Measurements from ENCODE around the gene ZFP36.

The ZFP36 gene

GRCh38 chr19:39384839-39385568 lies 21.6 kb upstream of the ZFP36 start:
- no peak for DNase-seq

GRCh38 chr19:39385629-39386411 lies 20.8 kb upstream of the ZFP36 start:
- no peak for DNase-seq

DNA sequence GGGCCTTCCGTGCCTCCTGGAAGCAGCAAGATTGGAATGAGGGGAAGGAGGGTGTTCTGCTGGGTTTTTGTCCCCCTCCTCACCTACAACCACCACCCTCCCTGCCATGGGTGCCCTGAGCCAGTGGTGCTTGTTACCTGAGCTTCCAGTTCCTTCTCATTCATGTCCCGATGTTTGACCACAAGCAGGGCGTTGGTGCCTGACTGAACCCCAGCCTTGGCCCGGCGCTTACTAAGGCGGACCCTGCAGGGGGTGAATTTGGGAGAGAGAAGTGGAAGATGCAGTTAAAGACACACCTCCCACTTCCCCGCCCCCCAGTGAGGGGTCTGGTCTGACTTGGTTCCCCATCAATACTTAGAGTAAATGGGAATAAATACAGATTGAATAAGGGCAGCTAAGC lies 20.1 kb upstream of the ZFP36 start:
- DNase-seq, result no peak

DNA sequence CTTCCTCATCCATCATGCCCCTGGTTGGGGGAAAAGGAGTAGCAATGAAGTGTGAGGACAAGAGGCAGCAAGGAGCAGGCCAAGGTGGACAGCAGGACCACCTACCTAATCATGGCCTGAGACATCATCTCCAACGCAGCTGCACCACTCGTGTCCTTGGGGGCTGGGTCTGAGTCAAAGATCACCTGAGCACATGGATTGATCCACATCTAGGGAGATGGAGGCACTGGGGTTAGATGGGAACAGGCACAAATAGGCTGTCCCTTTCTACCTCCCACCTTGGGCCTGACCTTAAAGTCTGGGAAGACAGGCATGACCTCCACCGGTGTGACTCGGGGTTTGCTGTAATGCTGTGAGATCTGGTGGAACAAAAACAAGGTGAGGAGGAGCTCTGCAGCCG lies 18.0 kb upstream of the ZFP36 start:
- DNase-seq, result no peak

DNA sequence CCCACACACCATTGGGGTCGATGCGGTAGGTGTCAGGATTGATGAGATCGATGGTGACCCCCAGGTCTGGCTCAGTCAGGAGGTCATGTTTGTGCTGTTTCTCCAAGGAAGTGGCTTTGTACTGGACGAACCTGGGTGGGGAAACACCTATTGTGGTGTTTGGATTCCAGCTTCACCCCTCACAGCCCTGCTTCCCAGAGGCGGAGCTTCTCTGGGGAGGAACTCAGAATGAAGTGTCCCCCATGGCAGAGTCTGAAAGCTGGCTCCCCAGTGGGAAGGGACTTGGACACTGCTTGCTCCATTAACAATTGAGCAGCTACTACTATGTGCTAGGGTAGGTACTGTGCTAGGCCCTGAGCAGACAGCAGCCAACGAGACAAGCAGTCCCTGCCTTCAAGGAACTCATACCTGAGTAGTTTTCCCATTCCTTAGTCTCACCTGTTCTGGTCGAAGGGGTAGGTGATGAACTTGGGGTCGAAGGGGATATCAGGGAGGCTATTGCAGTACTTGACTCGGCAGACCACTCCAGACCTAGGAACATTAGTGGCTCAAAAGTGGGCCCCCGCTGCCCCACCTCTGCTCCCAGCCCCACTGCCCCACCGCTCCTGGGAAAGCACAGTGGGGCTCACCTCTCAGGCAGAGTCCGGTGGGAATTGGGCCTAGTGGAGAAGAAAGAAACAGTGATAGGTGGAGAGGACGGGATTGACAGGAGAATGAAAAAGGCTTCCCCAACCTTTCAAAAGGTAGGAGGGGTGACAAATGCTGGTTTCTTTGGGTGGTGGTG lies 16.8 kb upstream of the ZFP36 start:
- no peak for DNase-seq

DNA sequence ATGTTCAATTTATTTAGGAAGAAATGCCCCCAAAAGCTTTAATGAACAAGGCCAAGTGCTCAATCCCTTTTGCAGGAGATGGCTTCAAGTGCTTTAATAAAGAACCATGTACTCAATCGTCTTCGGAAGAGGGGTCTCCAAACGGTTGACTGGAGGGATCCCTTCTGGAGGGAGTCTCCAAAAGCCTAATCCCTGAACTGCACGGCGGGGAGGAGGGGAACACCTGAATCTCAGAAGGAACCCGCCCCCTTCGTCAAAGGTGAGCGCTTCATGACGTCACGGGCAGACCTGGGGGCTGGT lies 16.2 kb upstream of the ZFP36 start:
- no peak for DNase-seq

- DNase-seq, result peak; percentile 100
These were observed 15.8 kb upstream of the ZFP36 start, which contains the start of the genes MED29 and PAF1 for GRCh38 chr19:39390751-39391437. Gene MED29 (plus strand): TSS chr19:39391378. CDS start chr19:39391423, 45 bp downstream. Gene PAF1 (minus strand): TSS chr19:39391106. CDS start chr19:39390864, 242 bp downstream.

- DNase-seq, result peak; percentile 82
These were observed 9.0 kb upstream of the ZFP36 start for GRCh38 chr19:39397360-39398296.

- no peak for DNase-seq
These were observed 8.3 kb upstream of the ZFP36 start for GRCh38 chr19:39398297-39398864.

DNA sequence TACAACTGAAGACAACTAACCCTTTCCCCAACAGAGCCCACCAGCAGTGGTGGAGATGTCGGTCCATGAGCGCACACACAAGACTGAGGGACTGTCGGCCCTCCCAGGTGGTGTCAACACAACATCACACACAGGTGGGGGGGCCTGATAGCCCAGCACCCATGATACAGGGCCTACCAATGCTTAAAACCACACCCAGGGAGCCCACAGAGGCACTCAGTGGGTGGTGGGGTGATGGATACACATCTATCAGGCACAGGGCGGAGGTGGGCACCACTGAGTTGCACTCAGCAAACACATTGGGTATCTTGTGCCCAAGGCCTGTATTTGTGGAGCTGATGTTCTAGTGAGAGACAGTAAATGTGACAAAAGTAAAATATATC lies 7.0 kb upstream of the ZFP36 start:
- no peak for DNase-seq

GRCh38 chr19:39400061-39400460 lies 6.6 kb upstream of the ZFP36 start:
- no peak for DNase-seq

- DNase-seq, result no peak
These were observed 5.5 kb upstream of the ZFP36 start for GRCh38 chr19:39401070-39401548.

GRCh38 chr19:39401549-39402345 lies 4.9 kb upstream of the ZFP36 start:
- DNase-seq, result peak; percentile 48

DNA sequence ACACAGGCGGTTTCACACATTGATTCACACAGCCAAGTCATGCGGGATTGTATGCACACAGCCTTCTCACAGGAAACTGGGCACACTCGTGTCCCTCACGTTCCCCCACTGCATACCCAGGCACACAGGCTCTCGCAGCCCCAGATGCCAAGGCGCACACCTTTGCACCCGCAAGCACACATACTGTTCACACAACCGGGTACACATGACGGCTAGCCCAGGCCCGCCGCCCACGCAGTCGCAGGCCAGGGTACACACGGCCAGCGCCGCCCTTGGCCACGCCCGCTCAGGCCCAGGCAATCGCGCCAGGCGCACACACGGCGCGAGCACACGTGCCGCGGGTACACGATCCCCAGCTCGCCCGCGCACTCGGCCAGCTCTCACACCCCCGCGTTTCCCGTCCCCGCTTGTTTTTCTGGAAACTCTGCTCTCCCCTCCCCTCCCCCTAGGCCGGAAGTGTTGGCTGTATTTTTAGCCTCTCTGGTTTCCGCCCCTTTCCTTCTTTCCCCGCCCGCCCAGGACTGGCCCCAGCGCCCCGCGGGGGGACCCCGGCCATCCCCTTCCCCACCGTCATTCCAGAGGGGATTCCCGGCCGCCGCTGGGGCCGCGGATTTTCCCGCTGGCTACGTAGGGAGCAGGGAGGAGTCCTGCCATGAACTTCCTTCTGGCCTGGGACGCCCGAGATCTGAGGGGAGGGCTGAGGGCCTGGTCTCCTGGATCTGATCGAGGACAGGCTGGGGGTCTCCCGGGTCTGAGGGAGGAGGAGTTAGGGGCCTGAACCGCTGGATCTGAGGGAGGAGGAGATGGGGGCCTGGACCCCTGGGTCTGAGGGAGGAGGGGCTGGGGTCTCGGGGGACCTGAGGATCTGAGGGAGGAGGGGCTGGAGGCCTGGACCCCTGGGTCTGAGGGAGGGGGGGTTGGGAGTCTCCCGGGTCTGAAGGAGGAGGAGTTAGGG lies 4.0 kb upstream of the ZFP36 start:
- peak; percentile 53 for DNase-seq

- peak; percentile 74 for DNase-seq
These were observed 3.0 kb upstream of the ZFP36 start for GRCh38 chr19:39403331-39404312.

DNA sequence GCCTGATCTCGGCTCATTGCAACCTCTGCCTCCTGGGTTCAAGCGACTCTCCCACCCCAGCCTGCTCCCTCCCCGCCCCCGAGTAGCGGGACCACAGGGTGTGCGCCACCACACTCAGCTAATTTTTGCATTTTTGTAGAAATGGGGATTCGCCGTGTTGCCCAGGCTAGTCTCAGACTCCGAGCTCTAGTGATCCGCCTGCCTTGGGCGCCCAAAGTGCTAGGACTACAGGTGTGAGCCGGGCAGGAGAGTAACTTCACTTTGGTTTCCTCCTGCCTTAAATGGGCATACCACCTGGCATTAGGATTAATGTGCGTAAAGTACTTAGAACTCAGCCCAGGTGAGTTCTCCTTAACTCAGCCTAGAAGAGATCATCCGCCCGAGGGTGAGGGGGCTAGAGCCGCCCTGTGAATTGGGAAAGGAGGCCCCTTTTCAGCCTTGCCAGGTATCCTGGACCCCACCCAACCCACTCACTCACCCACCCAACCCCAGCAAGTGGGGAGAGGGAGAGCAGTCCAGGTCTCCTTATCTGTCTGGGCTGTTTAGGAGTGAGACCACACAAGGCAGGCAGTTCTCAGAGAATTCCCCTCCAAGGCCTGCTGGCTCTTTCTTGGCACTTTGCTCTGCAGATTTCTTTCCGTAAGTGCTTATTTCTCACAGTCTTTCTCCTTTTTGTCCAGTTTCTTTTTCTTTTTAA lies 1.2 kb upstream of the ZFP36 start:
- no peak for DNase-seq

DNA sequence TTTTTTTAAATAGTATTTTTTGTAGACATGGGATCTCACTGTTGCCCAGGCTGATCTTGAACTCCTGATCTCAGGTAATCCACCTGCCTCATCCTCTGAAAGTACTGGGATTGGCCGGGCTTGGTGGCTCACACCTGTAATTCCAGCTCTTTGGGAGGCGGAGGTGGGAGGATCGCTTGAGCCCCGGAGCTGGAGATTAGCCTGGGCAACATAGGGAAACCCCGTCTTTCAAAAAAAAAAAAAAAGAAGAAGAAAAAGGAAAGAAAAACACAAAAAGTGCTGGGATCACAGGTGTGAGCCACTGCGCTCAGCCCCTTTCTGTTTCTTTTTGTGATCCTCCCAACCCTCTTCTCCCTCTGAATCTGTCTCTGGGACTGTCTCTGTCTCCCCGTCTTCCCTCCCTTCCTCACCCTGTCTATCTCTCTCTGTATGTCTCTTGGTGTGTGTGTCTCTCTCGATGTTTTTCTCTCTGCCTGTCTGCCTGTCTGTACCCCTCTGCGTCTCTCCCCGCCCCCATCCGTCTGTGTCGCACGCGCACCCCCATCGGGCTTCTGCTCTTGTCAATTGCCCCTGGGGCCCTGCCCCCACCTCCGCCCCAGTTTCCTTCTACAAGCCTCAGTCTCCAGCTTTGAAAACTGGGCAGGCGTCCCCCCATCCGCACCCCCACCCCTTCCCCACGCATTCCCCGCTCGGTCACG lies 540 bp upstream of the ZFP36 start:
- DNase-seq, result no peak
